HL-60 (cell line): ENCODE results near the gene DSE.

Experiments used
- DNase-seq, 2 experiments: peaks; one replicate each; pipeline ENCODE4 v3.0.0-alpha.2; 2010 to 2020; ENCODE audit warnings: low read depth in 1 of 2, low spot score in 1 of 2
- H3K27ac ChIP-seq: fragments of 250-450 bp; sonication (Bioruptor Pico); replicated peaks from 2 replicates; pipeline ENCODE4 v1.5.1; 2020; ENCODE audit warnings: mild to moderate bottlenecking, moderate library complexity
- H3K27me3 ChIP-seq: fragments of 250-450 bp; sonication (Bioruptor Pico); 2 replicates; pipeline ENCODE4 v1.5.1; 2021; ENCODE audit warnings: mild to moderate bottlenecking, moderate library complexity; ENCODE audit not compliant: insufficient read depth, poor library complexity, severe bottlenecking
- H3K4me3 ChIP-seq: replicated peaks from 2 replicates; pipeline ENCODE4 v1.5.1; 2011; ENCODE audit warnings: mild to moderate bottlenecking, control low read depth, low read length; ENCODE audit not compliant: insufficient read depth
- GABPA ChIP-seq: IDR thresholded peaks from 2 replicates; pipeline ENCODE4 v1.6.1; 2012; ENCODE audit warnings: low read depth
- POLR2AphosphoS5 ChIP-seq: IDR thresholded peaks from 2 replicates; pipeline ENCODE4 v1.6.1; 2012; ENCODE audit warnings: low read depth
- REST ChIP-seq: IDR thresholded peaks from 2 replicates; pipeline ENCODE4 v1.6.1; 2012; ENCODE audit warnings: low read depth; ENCODE audit not compliant: insufficient replicate concordance
- SPI1 ChIP-seq: IDR thresholded peaks from 2 replicates; pipeline ENCODE4 v1.6.1; 2012; ENCODE audit warnings: low read depth, mild to moderate bottlenecking, borderline replicate concordance
- TF ChIP-seq, protein P1 (sequence below): IDR thresholded peaks from one replicate; pipeline ENCODE4 v1.5.1; 2011; ENCODE audit warnings: low read length, control low read depth, inconsistent platforms; ENCODE audit not compliant: insufficient read depth

The DSE gene

DNA sequence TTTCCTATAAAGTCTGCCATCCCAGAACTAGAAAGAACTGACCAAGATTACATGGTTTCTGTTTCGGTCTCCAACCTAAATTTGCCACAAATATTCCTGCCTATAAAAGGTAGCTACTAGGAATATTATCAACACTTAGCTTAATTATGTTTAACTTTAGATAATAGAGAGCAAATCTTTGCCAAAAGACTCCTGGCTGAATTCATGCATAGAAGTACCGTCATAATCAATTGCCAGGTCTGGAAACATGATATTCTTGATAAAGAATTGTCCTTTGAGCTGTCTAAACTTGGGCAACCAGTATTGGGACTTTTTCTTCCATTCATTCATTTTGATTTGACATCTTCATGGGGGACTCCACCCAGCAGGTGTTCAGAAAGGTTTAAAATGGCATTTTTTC, 112.9 kb downstream of the DSE start:
- no peak overlapping the region for H3K4me3 ChIP-seq
- TF ChIP-seq GABPA (no peak), SPI1 (no peak), POLR2AphosphoS5 (no peak), REST (no peak)
- TF ChIP-seq, protein P1, sequence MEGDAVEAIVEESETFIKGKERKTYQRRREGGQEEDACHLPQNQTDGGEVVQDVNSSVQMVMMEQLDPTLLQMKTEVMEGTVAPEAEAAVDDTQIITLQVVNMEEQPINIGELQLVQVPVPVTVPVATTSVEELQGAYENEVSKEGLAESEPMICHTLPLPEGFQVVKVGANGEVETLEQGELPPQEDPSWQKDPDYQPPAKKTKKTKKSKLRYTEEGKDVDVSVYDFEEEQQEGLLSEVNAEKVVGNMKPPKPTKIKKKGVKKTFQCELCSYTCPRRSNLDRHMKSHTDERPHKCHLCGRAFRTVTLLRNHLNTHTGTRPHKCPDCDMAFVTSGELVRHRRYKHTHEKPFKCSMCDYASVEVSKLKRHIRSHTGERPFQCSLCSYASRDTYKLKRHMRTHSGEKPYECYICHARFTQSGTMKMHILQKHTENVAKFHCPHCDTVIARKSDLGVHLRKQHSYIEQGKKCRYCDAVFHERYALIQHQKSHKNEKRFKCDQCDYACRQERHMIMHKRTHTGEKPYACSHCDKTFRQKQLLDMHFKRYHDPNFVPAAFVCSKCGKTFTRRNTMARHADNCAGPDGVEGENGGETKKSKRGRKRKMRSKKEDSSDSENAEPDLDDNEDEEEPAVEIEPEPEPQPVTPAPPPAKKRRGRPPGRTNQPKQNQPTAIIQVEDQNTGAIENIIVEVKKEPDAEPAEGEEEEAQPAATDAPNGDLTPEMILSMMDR: no peak
- DNase-seq: no peak
- H3K27ac ChIP-seq: no peak overlapping the region
- H3K27me3 ChIP-seq: no peaks in the 10 kb centered on the region

DNA sequence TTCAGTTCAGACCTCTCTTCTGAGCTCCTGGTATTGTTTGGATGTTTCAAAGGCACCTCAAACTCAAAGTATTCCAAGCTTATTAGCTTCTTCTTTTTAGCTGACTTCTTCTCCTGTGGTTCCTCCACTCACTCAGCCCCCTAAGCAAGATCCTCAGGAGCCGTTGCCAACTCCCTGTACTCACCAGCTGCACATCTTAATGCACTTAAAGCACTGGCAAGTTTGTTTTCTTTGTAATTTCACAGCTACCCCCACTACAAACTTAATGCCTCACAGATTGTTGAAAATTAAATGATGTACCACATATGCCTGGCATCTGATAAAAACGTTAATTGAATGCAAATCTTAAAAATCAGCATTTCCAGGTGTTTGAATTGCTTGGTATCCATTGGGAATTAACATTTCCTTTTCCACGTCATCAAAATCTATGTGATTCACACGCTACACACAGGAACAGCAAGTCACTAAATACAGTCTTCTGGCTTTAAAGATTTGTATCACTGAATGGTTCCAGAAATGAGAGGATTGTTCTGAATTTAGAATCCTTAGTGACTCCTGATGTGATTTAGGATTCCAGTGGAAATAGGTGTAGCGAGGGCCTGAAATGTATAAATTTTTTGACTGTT, 114.9 kb downstream of the DSE start:
- Histone ChIP-seq H3K27ac (no peak overlapping the region), H3K4me3 (no peak overlapping the region), H3K27me3 (no peaks in the 10 kb centered on the region)
- DNase-seq: no peak
- TF ChIP-seq POLR2AphosphoS5 (no peak), REST (no peak), SPI1 (no peak), GABPA (no peak)
- TF ChIP-seq, protein P1: no peak

DNA sequence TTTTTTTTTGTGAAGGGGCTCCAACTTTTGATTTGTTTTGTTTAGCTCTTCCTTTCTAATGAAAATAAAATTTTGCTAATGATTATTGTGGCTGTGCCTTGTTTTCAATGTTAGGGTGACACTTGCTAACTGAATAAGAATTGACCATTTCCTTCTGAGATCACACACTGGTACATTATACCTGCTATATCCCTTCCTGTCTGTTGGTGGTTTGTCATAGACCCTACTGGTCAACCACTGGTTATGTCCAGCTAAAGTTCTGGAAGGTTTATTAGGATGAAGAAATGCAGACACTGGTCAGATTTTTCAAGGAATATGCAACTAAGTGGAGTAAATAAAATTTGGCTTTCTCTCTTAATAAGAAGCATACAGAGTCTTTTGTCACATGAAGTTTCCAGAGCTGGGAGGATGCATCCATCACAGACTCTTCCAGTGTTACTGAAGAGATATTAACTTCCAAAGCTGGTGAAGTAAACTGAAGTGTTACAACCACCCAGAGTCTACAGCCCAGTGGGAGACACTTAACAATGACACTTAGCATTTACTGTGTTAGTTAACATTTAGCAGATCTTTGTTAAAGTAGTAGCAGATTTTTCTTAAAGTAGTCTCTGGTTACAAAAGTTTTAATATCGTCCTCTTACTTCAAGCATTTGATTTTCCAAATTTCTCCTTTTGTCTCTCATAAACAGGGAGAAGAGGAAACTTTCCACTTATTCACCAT, 121.0 kb downstream of the DSE start:
- TF ChIP-seq SPI1: no peak
- TF ChIP-seq GABPA: no peak
- TF ChIP-seq, protein P1: no peak
- no peak for TF ChIP-seq POLR2AphosphoS5
- TF ChIP-seq REST: no peak
- H3K27me3 ChIP-seq: no peaks in the 10 kb centered on the region
- H3K27ac ChIP-seq: peak overlapping the region; percentile 78
- no peak for DNase-seq
- H3K4me3 ChIP-seq: no peak overlapping the region
